ENCODE results near the gene S100A2.

DNA sequence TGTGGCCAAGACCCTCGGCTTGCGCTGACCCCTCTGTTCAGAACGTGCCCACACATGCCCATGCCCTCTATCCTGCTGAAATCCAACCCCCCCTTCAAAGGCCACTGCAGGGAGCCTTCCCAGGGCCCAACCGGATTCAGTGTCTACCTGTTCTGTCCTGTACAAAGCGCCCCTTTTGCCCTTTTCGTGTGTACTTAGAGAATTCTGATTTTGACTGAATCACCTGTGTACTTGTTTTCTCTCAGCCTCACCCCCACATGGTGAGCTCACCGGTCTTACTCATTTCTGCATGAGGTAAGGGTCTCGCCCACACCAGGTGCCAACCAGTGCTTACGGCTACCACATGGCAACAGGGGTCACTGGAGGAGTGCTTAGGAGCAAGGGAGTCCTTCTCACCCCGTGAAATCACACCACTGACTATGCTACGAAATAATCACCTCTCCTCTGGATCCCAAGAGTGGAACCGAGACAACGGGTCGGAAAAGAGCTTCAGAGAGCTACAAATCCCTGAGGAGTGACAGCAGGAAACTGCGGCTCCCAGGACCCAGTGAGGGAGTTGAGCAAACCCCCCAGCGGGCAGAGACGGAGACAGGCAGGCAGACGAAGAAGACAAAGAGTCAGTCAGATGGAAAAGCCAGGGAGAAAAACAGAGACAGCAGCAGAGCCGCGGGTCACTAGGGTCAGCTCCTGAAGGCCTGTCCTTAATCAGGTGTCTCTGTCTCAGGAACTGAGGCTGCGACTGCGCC lies 2.1 kb upstream of the S100A2 start:
- TF ChIP-seq EZH2 (IDR thresholded peaks at IDR 0.05; ENCODE audit: insufficient read depth, poor library complexity, severe bottlenecking) (no peak), EZH2phosphoT487 (IDR thresholded peaks at IDR 0.05; ENCODE audit: insufficient read depth, low read depth) (no peak)
